Activated CD4-positive, alpha-beta memory T cell treated with anti-CD3 and anti-CD28 coated beads for 36 hours (primary cell): ENCODE results near the gene LCLAT1. TPM values are rescaled to one million over a fixed set of nuclear protein-coding genes. Genes with fewer than 3 reads are reported as not detected.

Source experiments
- CTCF ChIA-PET: fragments of 350-600 bp; sonication (Branson Sonifier 250); formaldehyde crosslinking; loops from one replicate; lab custom pipeline; 2021; ENCODE audit warnings: antibody characterized with exemption, inconsistent platforms; lab: Charles Lee
- POLR2A ChIA-PET: fragments of 350-600 bp; sonication (Branson Sonifier 250); formaldehyde crosslinking; loops from one replicate; lab custom pipeline; 2021; ENCODE audit warnings: antibody characterized with exemption; lab: Charles Lee
- DNase-seq: peaks from one replicate; pipeline ENCODE4 v3.0.0-alpha.2; 2020
- H3K27ac Mint-ChIP-seq: one replicate; pipeline ENCODE4 v1.8.0; 2021; ENCODE audit warnings: mixed read lengths
- H3K27me3 Mint-ChIP-seq: one replicate; pipeline ENCODE4 v1.8.0; 2021; ENCODE audit warnings: mixed read lengths
- H3K36me3 Mint-ChIP-seq: one replicate; pipeline ENCODE4 v1.8.0; 2021; ENCODE audit warnings: mixed read lengths
- H3K4me1 Mint-ChIP-seq: one replicate; pipeline ENCODE4 v1.8.0; 2021; ENCODE audit warnings: low read depth, mixed read lengths
- H3K4me3 Mint-ChIP-seq: one replicate; pipeline ENCODE4 v1.8.0; 2021; ENCODE audit warnings: mild to moderate bottlenecking, mixed read lengths
- H3K9me3 Mint-ChIP-seq: one replicate; pipeline ENCODE4 v1.8.0; 2021; ENCODE audit warnings: mixed read lengths
- intact Hi-C: fragments of 100-400 bp; cut with micrococcal nuclease; formaldehyde crosslinking; loops from one replicate; pipeline ENCODE4 v1.15.1; 2023
- total RNA-seq, 2 experiments: library from RNA; stranded (reverse); gene quantifications; one replicate each; pipeline ENCODE4 v1.2.3, GENCODE V29; 2021

LCLAT1 gene
- total RNA-seq, 2 experiments from 2014 or later, result 21.5 to 24.3 TPM

DNA sequence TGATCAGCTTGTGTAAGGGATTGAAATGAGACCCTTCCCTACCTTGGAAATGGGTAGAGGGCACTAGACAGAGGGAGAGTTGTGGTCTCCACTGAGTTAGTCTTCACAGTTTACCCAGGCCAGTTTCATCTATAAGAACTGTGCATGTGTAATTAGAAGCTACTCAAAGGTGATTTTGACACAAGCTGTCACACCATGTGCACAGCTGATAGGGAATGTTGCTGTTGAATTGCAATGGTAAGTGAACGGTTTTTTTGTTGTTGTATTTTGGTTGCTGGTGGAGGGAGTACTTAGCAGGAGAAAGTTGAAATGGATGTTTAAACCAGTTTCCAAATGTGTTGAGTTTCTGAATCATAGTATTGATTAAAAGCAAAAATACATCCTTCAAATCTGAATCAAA, 168.9 kb downstream of the LCLAT1 start:
- H3K4me3 Mint-ChIP-seq, result no peak overlapping the region
- ChIA-PET CTCF (no interaction called here), POLR2A (no interaction called here)

DNA sequence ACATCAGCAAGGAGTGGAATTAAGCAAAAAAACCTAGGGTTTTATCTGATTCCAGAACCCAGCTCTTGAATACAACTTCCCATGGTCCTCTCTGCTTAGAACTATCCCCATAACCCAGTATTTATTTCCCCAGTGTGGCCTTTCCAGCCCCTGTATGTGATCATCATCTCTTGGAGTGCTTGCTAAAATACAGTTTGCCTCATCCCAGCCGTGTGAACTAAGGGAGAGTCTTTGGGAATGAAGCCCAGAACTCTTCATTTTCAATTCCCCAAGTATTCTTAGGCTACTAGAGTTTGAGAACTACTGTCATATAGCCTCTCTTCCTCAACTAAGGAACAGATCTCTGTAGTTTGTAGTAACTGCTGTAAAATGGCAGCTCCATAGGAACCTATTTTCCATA, 173.1 kb downstream of the LCLAT1 start:
- intact Hi-C loops, result no loop called here
- CTCF ChIA-PET, result interaction anchor here (0.7 kb wide), 1 partner anchor 117 kb away, joined by 3 read pairs; no protein-coding TSS in a partner anchor
- Mint-ChIP-seq H3K27ac (no peak overlapping the region), H3K4me1 (no peaks in the 10 kb centered on the region), H3K9me3 (no peaks in the 10 kb centered on the region), H3K4me3 (no peak overlapping the region), H3K36me3 (peaks cover 17% of the 10 kb centered on the region), H3K27me3 (no peaks in the 10 kb centered on the region)
- POLR2A ChIA-PET, result interaction anchor here (0.5 kb wide), 1 partner anchor 13 kb away, joined by 3 read pairs; no protein-coding TSS in a partner anchor
- no peak for DNase-seq

More for the DNA sequence above, 168.9 kb downstream of the LCLAT1 start:
- Mint-ChIP-seq H3K36me3 (no peaks in the 10 kb centered on the region), H3K27me3 (no peaks in the 10 kb centered on the region), H3K27ac (no peak overlapping the region), H3K9me3 (no peaks in the 10 kb centered on the region), H3K4me1 (no peaks in the 10 kb centered on the region)
- intact Hi-C loops, result no loop called here
- DNase-seq, result no peak

DNA sequence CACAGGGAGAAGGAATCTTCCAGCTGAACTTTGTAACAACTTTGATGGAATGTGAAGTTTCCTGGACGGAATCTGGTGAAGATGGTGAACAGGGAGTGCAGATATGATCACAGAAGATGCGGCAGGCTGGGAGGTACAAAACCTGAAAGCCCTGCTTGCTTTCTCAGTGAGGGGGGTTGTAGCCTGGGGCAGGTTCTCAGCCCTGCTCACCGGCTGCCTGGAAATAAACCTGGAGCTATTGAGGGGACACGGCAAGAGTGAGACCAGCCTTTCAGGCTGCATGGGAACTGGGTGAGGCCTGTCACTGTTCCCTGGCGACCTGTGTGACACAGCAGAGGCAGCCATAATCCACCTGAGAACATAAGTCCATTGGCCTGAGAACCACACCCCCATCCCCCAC, 174.8 kb downstream of the LCLAT1 start:
- no peaks in the 10 kb centered on the region for H3K9me3 Mint-ChIP-seq
- H3K27me3 Mint-ChIP-seq, result no peaks in the 10 kb centered on the region
- H3K27ac Mint-ChIP-seq, result no peak overlapping the region
- ChIA-PET CTCF (interaction anchor here (0.6 to 0.8 kb wide), 2 partner anchors 80 to 90 kb away, joined by 3 read pairs; no protein-coding TSS in a partner anchor), POLR2A (no interaction called here)
- H3K4me3 Mint-ChIP-seq, result no peak overlapping the region
- H3K36me3 Mint-ChIP-seq, result peaks cover 17% of the 10 kb centered on the region
- intact Hi-C loops, result no loop called here
- H3K4me1 Mint-ChIP-seq, result peaks cover 5% of the 10 kb centered on the region
- no peak for DNase-seq

DNA sequence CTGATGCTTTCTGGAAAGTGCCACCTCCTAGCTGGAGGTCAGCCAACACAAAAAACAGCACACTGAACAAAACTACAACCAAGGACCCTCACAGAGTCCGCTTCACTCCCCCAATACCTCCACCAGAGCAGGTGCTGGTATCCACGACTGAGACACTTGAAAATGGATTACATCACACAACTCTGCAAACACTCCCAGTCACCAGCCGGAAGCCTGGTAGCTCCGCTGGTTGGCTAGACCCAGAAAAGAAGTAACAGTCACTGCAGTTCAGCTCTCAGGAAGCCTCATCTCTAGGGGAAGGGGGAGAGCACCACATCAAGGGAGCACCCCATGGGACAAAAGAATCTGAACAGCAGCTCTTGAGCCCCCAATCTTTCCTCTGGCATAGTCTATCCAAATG, 175.4 kb downstream of the LCLAT1 start:
- peaks cover 17% of the 10 kb centered on the region for H3K36me3 Mint-ChIP-seq
- H3K9me3 Mint-ChIP-seq, result no peaks in the 10 kb centered on the region
- ChIA-PET CTCF (interaction anchor here (0.6 to 1.3 kb wide), 4 partner anchors 9 to 91 kb away, joined by 3 to 5 read pairs (median 3); no protein-coding TSS in a partner anchor), POLR2A (no interaction called here)
- H3K4me1 Mint-ChIP-seq, result peaks cover 5% of the 10 kb centered on the region
- DNase-seq, result no peak
- no peak overlapping the region for H3K4me3 Mint-ChIP-seq
- H3K27me3 Mint-ChIP-seq, result no peaks in the 10 kb centered on the region
- intact Hi-C loops, result no loop called here
- no peak overlapping the region for H3K27ac Mint-ChIP-seq

DNA sequence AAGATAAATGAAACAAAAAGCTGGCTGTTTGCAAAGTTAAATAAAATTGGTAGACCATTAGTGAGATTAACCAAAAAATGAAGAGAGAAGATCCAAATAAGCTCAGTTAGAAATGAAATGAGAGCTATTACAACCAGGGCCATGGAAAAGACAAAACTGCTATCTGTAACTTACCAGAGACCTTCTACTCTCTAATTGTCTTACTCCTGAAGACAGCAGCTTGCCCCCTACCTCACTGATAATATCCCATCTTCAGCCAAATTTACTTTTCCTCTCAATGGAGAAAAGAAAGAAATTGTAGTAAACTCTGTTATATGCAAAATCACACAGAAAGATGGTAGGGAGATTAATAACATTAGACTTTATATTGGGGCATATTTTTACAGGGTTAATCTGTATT, 178.2 kb downstream of the LCLAT1 start:
- Mint-ChIP-seq H3K27ac (no peak overlapping the region), H3K27me3 (no peaks in the 10 kb centered on the region), H3K4me3 (no peak overlapping the region), H3K9me3 (no peaks in the 10 kb centered on the region), H3K4me1 (peaks cover 8% of the 10 kb centered on the region), H3K36me3 (peaks cover 17% of the 10 kb centered on the region)
- DNase-seq, result no peak
- POLR2A ChIA-PET, result no interaction called here
- intact Hi-C loops, result no loop called here
- CTCF ChIA-PET, result interaction anchor here (1.0 kb wide), 1 partner anchor 461 kb away, joined by 3 read pairs; no protein-coding TSS in a partner anchor

DNA sequence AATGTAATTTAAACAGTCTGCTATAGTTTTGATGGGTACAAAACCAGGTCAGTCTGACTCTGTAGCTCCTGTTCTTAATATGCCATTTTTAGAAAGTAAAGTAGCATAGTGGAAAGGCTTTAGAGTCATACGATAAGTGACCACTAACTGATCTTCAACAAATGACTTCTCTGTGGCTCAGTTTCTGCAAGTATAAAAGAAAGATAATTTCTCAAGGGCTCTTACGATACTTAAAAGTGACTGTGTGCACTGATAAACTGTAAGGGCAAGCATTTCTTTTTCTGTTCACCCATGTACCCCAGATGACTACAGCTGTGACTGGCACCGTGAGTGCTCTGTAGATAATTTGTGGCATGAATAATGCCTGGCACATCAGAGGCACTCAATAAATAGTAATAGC, 178.7 kb downstream of the LCLAT1 start:
- no peak for DNase-seq
- intact Hi-C loops, result no loop called here
- no peak overlapping the region for H3K27ac Mint-ChIP-seq
- ChIA-PET CTCF (interaction anchor here (1.0 kb wide), 1 partner anchor 461 kb away, joined by 3 read pairs; no protein-coding TSS in a partner anchor), POLR2A (no interaction called here)
- no peak overlapping the region for H3K4me3 Mint-ChIP-seq
- no peaks in the 10 kb centered on the region for H3K27me3 Mint-ChIP-seq
- peaks cover 17% of the 10 kb centered on the region for H3K36me3 Mint-ChIP-seq
- peaks cover 10% of the 10 kb centered on the region for H3K4me1 Mint-ChIP-seq
- H3K9me3 Mint-ChIP-seq, result no peaks in the 10 kb centered on the region

DNA sequence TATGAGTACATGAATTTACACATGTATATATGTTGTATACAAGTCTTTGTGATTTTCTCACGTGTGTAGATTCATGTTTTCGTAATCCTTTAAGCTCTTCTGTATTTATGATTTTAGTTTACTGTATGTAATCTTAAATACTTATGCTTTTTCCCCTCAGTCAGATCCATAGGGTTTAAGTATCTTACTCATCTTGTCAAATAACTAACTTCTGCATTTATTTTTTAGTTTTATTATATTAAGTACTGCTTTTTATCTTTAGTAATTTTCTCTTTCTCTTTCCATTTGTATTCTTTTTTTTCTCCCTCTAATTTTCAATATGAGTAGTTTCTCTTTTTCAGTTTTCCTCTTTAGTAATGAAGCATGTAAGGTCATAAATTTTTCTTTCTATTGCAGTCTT, 179.4 kb downstream of the LCLAT1 start:
- no peak for DNase-seq
- Mint-ChIP-seq H3K27ac (no peak overlapping the region), H3K27me3 (no peaks in the 10 kb centered on the region), H3K36me3 (peaks cover 13% of the 10 kb centered on the region), H3K4me1 (peaks cover 16% of the 10 kb centered on the region), H3K4me3 (no peak overlapping the region), H3K9me3 (no peaks in the 10 kb centered on the region)
- intact Hi-C loops, result no loop called here
- ChIA-PET CTCF (no interaction called here), POLR2A (no interaction called here)

DNA sequence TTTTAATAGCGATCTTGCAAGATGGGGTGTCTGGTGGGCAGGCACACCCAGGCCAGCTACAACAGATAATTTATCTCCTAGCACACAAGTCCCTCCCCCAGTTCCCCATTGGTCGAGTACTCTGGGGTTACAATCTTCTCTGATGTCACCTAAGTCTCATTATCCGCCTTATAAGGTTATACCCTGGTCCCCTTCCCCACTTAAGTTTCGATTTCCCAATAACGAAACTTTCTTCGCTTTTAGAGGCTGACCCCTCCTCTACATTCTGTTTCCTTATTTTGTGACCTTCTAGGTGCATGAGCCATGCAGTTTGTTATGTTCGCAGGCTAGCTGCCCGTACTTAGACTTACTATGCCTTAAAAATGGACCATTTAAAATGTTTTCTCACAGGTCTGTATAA, 180.1 kb downstream of the LCLAT1 start:
- Mint-ChIP-seq H3K9me3 (no peaks in the 10 kb centered on the region), H3K27me3 (no peaks in the 10 kb centered on the region), H3K4me3 (no peak overlapping the region), H3K27ac (no peak overlapping the region), H3K4me1 (peaks cover 16% of the 10 kb centered on the region), H3K36me3 (peaks cover 8% of the 10 kb centered on the region)
- POLR2A ChIA-PET, result no interaction called here
- CTCF ChIA-PET, result no interaction called here
- no peak for DNase-seq
- intact Hi-C loops, result no loop called here

DNA sequence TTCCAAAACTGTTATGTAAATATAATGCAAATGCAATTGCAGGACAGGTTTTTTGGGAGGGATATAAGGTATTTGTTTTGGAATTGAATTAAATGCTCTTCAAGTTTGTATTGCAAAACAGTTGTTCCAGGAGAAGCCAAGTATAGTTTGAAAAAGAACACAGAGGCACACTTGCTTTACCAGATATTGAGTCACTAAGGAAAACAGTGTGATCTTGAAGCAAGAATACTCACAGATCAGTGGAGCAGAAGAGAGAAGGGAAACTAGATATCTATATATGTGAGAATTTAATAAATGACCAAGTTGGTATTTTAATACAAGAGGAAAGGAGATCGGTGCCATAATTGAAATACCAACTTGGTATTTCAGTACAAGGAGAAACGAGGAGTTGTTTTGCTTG, 181.3 kb downstream of the LCLAT1 start:
- ChIA-PET POLR2A (interaction anchor here (0.6 kb wide), 1 partner anchor 11 kb away, joined by 3 read pairs; no protein-coding TSS in a partner anchor), CTCF (interaction anchor here (1.4 kb wide), 1 partner anchor 464 kb away, joined by 6 read pairs; no protein-coding TSS in a partner anchor)
- Mint-ChIP-seq H3K4me3 (no peak overlapping the region), H3K4me1 (peaks cover 16% of the 10 kb centered on the region), H3K27ac (no peak overlapping the region), H3K36me3 (peaks cover under 1% of the 10 kb centered on the region), H3K9me3 (no peaks in the 10 kb centered on the region), H3K27me3 (no peaks in the 10 kb centered on the region)
- intact Hi-C loops, result no loop called here
- no peak for DNase-seq

DNA sequence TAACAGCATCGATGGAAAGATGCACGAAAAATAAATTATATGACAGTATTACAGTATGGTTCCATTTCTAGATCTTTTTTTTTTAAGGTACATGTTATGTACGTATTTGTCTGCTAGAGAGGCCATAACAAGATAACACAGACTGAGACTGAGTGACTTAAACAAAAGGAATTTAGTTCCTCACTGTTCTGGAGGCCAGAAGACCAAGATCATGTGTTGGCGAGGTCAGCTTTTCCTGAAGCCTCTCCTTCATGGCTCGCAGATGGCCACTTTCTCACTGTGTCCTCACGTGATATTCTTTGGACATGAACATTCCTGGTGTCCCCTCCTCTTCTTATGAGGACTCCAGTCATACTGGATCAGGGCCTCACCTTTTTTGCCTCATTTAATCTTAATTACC, 182.8 kb downstream of the LCLAT1 start:
- Mint-ChIP-seq H3K9me3 (no peaks in the 10 kb centered on the region), H3K4me1 (peaks cover 16% of the 10 kb centered on the region), H3K36me3 (no peaks in the 10 kb centered on the region), H3K4me3 (no peak overlapping the region), H3K27me3 (no peaks in the 10 kb centered on the region), H3K27ac (no peak overlapping the region)
- POLR2A ChIA-PET, result no interaction called here
- intact Hi-C loops, result no loop called here
- no peak for DNase-seq
- CTCF ChIA-PET, result no interaction called here

DNA sequence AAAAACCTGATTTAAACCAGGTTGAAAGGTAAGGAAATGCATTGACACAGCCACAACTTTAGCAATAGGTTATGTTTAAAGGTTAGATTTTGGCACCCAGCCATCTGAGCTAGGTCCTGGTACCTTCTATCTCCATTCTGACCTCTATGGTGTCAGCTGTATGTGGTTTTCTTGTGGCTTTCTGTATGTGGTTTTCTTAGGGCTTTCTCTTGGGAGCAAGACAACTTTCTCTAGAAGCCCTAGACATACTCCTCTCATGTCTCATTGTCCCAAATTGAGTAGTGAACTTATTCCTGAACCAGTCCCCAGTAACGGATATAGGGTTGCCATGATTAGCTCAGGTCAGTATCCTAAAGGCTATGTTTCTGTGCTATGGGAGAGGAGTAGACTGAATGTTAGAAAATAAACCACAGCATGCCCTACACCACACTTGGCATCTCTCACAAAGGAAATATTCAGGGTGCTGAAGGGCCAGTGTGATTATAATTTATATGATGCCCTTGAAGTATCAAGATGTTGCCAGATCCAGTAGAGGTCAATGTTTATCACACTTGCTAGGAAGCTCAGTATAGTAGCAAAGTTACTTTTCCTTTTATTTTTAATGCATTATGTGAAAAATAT, 184.1 kb downstream of the LCLAT1 start:
- no peak for DNase-seq
- CTCF ChIA-PET, result interaction anchor here (1.1 to 2.0 kb wide), 3 partner anchors 8 to 80 kb away, joined by 5 to 6 read pairs (median 5); no protein-coding TSS in a partner anchor
- peaks cover 15% of the 10 kb centered on the region for H3K4me1 Mint-ChIP-seq
- no peaks in the 10 kb centered on the region for H3K9me3 Mint-ChIP-seq
- no peak overlapping the region for H3K4me3 Mint-ChIP-seq
- no peak overlapping the region for H3K27ac Mint-ChIP-seq
- H3K27me3 Mint-ChIP-seq, result no peaks in the 10 kb centered on the region
- H3K36me3 Mint-ChIP-seq, result no peaks in the 10 kb centered on the region
- POLR2A ChIA-PET, result no interaction called here
- intact Hi-C loops, result no loop called here

DNA sequence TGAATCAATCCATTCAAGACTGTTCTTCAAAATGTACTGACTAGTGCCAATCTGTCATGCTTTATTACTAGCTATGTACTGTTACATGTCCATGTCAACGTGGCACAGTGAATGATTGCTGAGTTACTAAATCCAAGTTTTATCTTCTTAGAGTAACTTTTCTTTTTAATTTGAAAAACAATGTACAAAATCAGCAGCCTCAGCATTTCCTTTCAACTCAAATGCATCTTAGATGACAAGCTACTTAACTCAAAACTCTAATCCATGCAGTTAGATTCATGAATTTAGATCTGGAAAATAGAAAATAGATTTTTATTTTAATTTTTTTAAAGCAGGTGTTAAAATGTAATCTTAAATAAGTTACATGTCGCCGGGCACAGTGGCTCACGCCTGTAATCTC, 186.0 kb downstream of the LCLAT1 start:
- no peaks in the 10 kb centered on the region for H3K9me3 Mint-ChIP-seq
- no peak overlapping the region for H3K27ac Mint-ChIP-seq
- ChIA-PET POLR2A (no interaction called here), CTCF (interaction anchor here (0.8 kb wide), 1 partner anchor 468 kb away, joined by 3 read pairs; no protein-coding TSS in a partner anchor)
- DNase-seq, result no peak
- intact Hi-C loops, result no loop called here
- H3K27me3 Mint-ChIP-seq, result no peaks in the 10 kb centered on the region
- H3K36me3 Mint-ChIP-seq, result no peaks in the 10 kb centered on the region
- H3K4me3 Mint-ChIP-seq, result no peak overlapping the region
- peaks cover 11% of the 10 kb centered on the region for H3K4me1 Mint-ChIP-seq

DNA sequence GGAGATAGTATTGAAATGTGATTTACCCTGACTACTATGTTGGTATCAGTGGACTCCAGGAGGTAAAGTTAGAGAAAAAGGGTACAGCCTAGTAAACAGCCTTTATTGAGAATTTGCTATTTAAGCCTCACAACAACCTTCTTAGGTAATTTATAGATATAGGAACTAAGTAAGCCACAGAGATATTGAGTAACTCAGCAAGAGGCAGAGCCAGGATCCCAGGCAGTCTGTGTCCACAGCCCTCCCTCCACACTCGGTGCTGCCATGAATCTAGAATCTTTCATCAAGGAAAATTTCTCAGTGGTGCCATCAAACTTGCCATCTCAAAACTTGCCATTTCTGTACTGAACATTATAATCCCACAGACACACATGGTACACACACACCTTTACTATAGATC, 189.3 kb downstream of the LCLAT1 start:
- CTCF ChIA-PET, result no interaction called here

More for the DNA sequence above, 189.3 kb downstream of the LCLAT1 start:
- POLR2A ChIA-PET, result no interaction called here
- Mint-ChIP-seq H3K4me1 (no peaks in the 10 kb centered on the region), H3K4me3 (no peak overlapping the region), H3K36me3 (peaks cover 10% of the 10 kb centered on the region), H3K27ac (no peak overlapping the region), H3K9me3 (no peaks in the 10 kb centered on the region), H3K27me3 (no peaks in the 10 kb centered on the region)
- intact Hi-C loops, result no loop called here
- DNase-seq, result no peak
